Posterior vena cava (tissue), 2 donors: ENCODE data around the gene ENO1. TPM values are rescaled to one million over a fixed set of nuclear protein-coding genes. Genes with fewer than 3 reads are reported as not detected.
"Not testable (repeated sequence)": the region's sequence is repeated elsewhere in the genome, so short reads cannot be mapped to it uniquely, and the experiment has no call there.

Experiments used
- DNase-seq: peaks from one replicate; pipeline ENCODE4 v3.0.0-alpha.2; 2020; ENCODE audit warnings: low spot score
- intact Hi-C, 2 donors: fragments of 100-400 bp; cut with DNase I; formaldehyde crosslinking; loops; one replicate each; pipeline versions ENCODE4 v1.14.1 to v1.14.2; 2022 to 2023
- total RNA-seq, 2 donors: library from RNA; stranded (reverse); fragmentation: NEBNext Ultra II Directional; extraction: Animal tissue kit (Norgen Biotek cat#: 25700); gene quantifications; one replicate each; pipeline ENCODE4 v1.2.1, GENCODE V29; 2021
- donor health status: DM: yes; HTN: yes; CAD: no.
- donor health status: DM: yes; HTN: yes; CAD: no.

The ENO1 gene
- total RNA-seq, 2 donors from 2014 or later, result 578 to 1,026 TPM

GRCh38 chr1:8858888-8859706, 19.4 kb downstream of the ENO1 start:
- intact Hi-C loops, result loop anchor here in 1 of 2 donors (2.0 kb wide), 1 partner anchor 14 kb away; no protein-coding TSS in a partner anchor

GRCh38 chr1:8858112-8858668, 20.3 kb downstream of the ENO1 start:
- intact Hi-C loops, result loop anchor here in 1 of 2 donors (2.0 kb wide), 1 partner anchor 15 kb away; no protein-coding TSS in a partner anchor
- DNase-seq, result no peak

More at GRCh38 chr1:8858888-8859706, 19.4 kb downstream of the ENO1 start:
- no peak for DNase-seq

DNA sequence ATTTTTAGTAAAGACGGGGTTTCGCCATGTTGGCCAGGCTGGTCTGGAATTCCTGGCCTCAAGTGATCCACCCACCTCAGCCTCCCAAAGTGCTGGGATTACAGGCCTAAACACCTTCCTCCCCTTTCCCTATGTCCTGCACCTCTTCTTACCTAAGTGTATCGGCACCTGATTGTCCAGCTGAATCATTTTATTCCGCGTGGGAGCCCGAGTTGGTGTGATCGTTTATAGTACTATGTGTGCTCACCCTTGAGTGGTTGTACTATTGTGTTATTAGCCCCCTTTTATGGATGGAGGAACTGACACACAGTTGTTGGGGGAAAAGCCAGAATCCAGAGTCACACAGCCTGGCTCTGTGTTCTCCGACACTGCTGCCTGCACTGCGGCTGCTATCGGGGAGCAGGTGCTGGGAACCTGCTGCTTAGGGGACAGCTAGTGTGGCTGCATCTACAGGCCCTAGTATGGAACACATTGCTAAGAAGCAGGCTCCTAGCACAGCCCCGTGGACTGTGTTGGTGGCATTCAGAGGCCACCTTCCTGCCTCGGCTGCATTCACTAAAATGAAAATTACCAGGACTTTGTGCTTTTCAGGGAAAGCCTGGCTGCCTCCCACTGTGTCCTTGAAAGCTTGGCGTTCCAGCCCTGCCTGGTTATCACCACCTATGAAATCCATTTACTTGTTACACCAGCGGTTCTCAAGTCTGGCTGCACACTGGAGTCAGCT, 21.6 kb downstream of the ENO1 start:
- no peak for DNase-seq
- intact Hi-C loops, result no loop called here

DNA sequence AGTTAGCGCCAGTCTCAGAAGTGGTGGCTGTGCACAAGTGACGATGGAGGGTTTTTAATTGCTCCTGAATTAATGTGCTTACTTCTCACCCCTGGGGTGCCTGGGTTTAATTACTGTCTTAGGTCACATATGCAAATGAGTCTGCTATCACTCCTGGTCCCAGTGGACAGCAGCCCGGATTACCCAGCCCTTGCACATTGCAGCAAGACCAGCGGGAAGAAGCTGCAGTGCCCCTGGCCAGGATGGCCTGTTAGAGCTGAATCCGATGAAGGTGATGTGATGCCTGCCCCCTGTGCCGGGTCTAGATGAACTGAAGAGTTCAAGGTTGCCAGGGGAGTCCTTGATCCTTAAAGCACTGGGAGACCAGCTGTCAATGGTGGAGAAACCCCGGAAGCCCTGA, 24.2 kb downstream of the ENO1 start:
- DNase-seq, result no peak
- intact Hi-C loops, result no loop called here

- DNase-seq, result no peak
- intact Hi-C loops, result no loop called here
These were observed 27.4 kb downstream of the ENO1 start for GRCh38 chr1:8851060-8851459.

GRCh38 chr1:8848663-8849386, 29.7 kb downstream of the ENO1 start:
- intact Hi-C loops, result loop anchor here (5.0 kb wide), 2 partner anchors 112 to 957 kb away; no protein-coding TSS in a partner anchor
- peak; percentile 97 for DNase-seq

GRCh38 chr1:8847990-8848389, 30.5 kb downstream of the ENO1 start:
- DNase-seq, result no peak
- intact Hi-C loops, result loop anchor here (5.0 kb wide), 2 partner anchors 111 to 956 kb away; no protein-coding TSS in a partner anchor

DNA sequence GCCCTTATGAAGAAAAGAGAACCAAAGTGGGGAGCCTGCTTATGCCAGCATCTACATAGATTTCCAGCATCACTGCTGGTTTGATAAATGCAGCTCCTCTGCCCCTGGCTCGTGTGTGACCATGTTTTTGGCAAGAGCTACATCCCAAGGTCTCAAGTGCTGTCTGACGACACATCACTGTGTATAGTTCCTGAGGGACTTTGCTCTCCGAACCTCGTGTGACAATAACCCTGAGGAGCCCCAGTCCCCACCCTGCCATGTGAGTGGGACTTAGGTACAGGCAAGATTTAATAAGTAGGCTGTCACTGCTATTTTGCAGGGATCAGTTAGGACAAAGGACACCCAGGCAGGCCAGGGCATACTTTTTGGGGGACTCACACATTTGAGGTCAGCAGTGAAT, 32.2 kb downstream of the ENO1 start:
- DNase-seq, result no peak
- intact Hi-C loops, result loop anchor here (5.0 kb wide), 2 partner anchors 109 to 954 kb away; no protein-coding TSS in a partner anchor

GRCh38 chr1:8845104-8846097, 33.1 kb downstream of the ENO1 start:
- intact Hi-C loops, result loop anchor here (5.0 kb wide), 2 partner anchors 108 to 953 kb away; no protein-coding TSS in a partner anchor
- DNase-seq, result no peak

DNA sequence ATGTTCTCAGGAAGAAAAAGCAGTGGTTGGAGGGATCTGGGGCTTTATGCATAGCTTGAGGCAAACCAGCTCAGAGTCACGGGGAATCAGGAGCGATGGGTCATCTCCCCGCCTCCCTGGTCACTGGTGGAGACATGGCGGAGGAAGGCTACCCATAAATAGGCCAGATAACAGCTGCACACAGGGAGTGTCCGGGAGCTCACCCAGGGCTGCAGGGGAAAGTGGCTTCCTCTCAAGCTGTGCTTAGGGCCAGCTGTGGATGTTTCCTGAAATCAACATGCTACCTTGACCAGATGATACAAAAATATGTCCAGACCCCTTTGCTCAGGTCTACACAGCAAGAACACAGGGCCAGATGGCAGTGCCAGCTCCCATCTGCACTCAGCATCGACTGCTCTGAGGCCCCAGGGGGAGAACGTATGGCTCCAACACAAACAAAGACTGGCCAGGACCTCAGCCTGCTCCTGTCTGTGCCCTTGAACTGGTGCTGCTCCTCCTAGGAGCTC, 33.9 kb downstream of the ENO1 start:
- DNase-seq, result no peak
- intact Hi-C loops, result loop anchor here (5.0 kb wide), 2 partner anchors 107 to 952 kb away; no protein-coding TSS in a partner anchor

DNA sequence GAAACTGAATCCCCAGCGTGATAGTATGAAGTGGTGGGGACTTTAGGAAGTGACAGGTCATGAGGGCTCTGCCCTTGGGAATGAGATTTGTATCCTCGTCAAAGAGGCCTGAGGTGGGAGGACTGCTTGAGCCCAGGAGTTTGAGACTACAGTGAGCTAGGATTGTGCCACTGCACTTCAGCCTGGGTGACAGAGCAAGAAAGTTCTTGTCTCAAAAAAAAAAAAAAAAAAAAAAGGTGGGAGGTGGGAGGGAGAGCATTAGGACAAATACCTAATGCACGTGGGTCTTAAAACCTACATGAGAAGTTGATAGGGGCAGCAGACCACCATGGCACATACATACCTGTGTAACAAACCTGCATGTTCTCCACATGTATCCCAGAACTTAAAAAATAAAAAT, 37.1 kb downstream of the ENO1 start:
- DNase-seq, result no peak
- intact Hi-C loops, result no loop called here

DNA sequence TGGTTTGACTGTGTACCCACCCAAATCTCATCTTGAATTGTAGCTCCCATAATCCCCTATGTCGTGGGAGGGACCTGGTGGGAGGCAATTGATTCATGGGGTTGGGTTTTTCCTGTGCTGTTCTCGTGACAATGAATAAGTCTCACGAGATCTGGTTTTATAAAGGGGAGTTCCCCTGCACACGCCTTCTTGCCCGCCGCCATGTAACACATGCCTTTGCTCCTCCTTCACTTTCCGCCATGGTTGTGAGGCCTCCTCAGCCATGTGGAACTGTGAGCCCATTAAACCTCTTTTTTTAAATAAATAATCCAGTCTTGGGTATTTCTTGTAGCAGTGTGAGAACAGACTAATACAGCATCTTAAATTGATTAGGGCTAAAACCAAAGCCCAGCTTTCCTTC, 38.5 kb downstream of the ENO1 start:
- no peak for DNase-seq
- intact Hi-C loops, result no loop called here

DNA sequence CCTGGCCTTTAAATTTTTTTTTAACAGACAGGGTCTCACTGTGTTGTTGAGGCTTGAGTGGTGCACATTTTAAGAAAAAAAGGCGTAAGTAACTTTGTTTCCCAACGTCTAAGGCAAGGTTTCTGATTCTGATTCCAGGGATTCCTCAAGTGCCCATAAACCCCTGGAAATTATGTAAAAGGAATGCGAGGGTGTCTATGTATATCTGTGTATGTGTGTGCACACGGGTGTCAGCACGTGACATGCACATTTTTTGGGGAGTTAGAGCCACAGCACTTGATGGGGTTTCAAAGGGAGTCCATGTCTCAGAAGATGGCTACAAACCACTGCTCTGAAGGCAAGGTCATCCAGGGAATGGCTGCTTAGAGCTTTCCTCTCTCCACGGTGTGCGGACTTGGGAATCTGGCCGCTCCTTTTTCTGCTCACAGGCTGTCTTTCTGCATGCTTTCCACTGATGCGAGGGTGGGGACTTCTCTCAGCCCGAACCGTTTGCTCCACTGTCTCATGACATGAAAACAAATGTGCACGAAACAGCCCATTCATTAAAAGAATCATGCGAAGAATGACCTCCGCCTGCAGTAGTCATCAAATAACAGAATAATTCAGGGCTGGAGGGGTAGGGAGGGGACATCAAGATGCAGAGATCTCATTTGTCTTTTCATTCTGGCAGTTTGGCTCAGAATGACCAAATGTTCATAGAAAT, 42.4 kb downstream of the ENO1 start:
- intact Hi-C loops, result no loop called here
- DNase-seq, result peak; percentile 16

- DNase-seq, result peak; percentile 4
- intact Hi-C loops, result no loop called here
These were observed 47.1 kb downstream of the ENO1 start for GRCh38 chr1:8831340-8831739.

DNA sequence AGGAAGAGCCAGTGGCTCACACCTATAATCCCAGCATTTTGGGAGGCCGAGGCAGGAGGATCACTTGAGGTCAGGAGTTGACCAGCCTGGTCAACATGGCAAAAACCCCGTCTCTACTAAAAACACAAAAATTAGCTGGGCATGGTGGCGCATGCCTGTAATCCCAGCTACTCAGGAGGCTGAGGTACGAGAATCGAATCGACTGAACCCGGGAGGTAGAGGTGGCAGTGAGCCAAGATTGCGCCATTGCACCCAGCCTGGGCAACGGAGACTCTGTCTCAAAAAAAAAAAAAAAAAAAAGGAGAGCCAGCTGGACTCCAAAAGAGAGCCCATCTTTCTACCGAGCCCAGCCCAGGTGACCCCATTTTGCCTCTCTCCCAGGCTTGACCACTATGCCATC, 47.8 kb downstream of the ENO1 start:
- DNase-seq, result peak; percentile 19
- intact Hi-C loops, result not testable (repeated sequence)

- no peak for DNase-seq
- intact Hi-C loops, result no loop called here
These were observed 52.5 kb downstream of the ENO1 start for GRCh38 chr1:8825985-8826481.

DNA sequence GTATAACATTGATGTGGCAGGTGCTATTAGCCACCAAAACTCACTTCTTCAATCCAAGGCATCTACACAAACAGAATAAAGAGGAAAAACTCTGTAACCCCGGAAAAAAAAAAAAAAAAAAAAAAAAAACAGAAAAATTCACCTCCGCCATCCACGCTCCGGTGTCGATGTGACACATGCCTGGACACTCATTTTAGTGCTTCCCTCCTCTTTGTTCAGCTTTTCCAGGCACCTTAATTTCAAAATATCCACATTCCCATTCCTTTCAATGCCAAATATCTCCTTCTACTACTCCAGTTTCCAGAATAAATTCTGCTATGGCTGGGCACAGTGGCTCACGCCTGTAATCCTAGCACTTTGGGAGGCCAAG, 55.2 kb downstream of the ENO1 start:
- intact Hi-C loops, result no loop called here
- no peak for DNase-seq
